ENCODE measurements around the gene FGFRL1. TPM values are rescaled to one million over a fixed set of nuclear protein-coding genes. Genes with fewer than 3 reads are reported as not detected.

The FGFRL1 gene
- polyA plus RNA-seq, 1 donor, result 12.6 TPM

GRCh38 chr4:1027219-1027914 lies 15.9 kb downstream of the FGFRL1 start:
- Histone ChIP-seq H3K36me3 (ENCODE audit: control insufficient read depth, insufficient read depth, low read length) (peaks cover 5% of the 10 kb centered on the region), H3K9me3 (ENCODE audit: control insufficient read depth, low read depth, low read length) (peaks cover 3% of the 10 kb centered on the region), H3K4me3 (ENCODE audit: low read length) (no peak overlapping the region), H3K27me3 (ENCODE audit: control insufficient read depth, insufficient read depth, low read length) (peaks cover 26% of the 10 kb centered on the region), H3K27ac (ENCODE audit: low read length) (no peak overlapping the region), H3K4me1 (ENCODE audit: control insufficient read depth, insufficient read depth, low read length) (peaks cover 7% of the 10 kb centered on the region)
- WGBS (ENCODE audit: insufficient coverage, low lambda C conversion rate), result no CpG with 5 or more reads among the region's 26 CpGs
- no peak for DNase-seq

DNA sequence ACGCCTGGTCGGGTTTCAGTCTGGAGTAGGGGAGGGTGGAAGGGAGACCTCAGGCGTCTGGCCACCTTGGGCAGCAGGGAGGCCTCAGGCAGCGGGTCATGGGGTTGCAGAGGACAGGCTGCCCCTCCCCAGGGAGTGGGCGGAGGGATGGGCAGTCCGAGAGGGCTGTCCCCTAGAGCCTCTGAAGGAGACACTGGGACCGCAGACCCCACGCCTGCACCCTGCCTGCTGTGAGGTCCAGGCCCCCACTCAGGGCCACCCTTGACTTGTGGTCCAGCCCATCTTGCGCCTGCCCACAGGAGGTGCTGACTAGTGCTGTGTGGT lies 16.5 kb downstream of the FGFRL1 start:
- Histone ChIP-seq H3K4me1 (ENCODE audit: control insufficient read depth, insufficient read depth, low read length) (peaks cover 4% of the 10 kb centered on the region), H3K27ac (ENCODE audit: low read length) (no peak overlapping the region), H3K27me3 (ENCODE audit: control insufficient read depth, insufficient read depth, low read length) (peaks cover 31% of the 10 kb centered on the region), H3K9me3 (ENCODE audit: control insufficient read depth, low read depth, low read length) (peaks cover 3% of the 10 kb centered on the region), H3K4me3 (ENCODE audit: low read length) (no peak overlapping the region), H3K36me3 (ENCODE audit: control insufficient read depth, insufficient read depth, low read length) (peaks cover 5% of the 10 kb centered on the region)
- WGBS (ENCODE audit: insufficient coverage, low lambda C conversion rate), result no CpG with 5 or more reads among the region's 9 CpGs
- no peak for DNase-seq

DNA sequence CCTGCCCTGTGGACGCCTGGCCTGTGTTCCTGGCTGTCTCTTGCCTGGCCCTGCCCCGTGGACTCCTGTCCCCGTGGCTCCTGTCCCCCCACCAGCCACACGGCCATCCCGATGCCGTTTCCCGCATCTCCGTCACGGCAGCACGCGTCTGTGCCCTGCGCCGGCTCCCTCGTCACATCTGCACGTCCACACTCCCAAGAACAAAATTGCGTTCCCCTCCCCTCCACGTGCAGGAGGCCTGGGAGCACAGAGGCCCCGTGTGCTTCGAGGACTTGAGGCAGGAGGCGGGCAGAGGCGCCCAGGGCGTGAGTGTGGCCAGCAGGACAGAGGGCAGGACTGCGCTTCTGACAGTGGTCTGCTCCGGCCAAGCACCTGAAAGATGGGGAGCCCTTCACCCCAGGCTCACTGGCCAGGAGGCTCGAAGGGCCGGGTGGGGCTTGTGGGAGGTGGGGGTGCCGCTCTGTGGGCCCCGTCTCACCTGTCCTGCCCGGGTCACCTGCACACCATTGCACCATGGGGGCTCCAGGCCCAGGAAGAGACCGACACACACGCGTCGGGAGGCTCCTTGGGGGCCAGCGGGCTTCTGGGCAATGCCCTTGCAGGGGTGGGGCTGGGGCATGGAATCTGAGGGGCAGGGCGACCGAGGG lies 17.3 kb downstream of the FGFRL1 start:
- no peak for DNase-seq
- no CpG with 5 or more reads among the region's 36 CpGs for WGBS (ENCODE audit: insufficient coverage, low lambda C conversion rate)
- Histone ChIP-seq H3K27me3 (ENCODE audit: control insufficient read depth, insufficient read depth, low read length) (peaks cover 38% of the 10 kb centered on the region), H3K36me3 (ENCODE audit: control insufficient read depth, insufficient read depth, low read length) (peaks cover 5% of the 10 kb centered on the region), H3K9me3 (ENCODE audit: control insufficient read depth, low read depth, low read length) (peaks cover 3% of the 10 kb centered on the region), H3K27ac (ENCODE audit: low read length) (no peak overlapping the region), H3K4me3 (ENCODE audit: low read length) (no peak overlapping the region), H3K4me1 (ENCODE audit: control insufficient read depth, insufficient read depth, low read length) (peaks cover 4% of the 10 kb centered on the region)

GRCh38 chr4:1029529-1029928 lies 18.1 kb downstream of the FGFRL1 start:
- DNase-seq, result no peak
- Histone ChIP-seq H3K9me3 (ENCODE audit: control insufficient read depth, low read depth, low read length) (no peaks in the 10 kb centered on the region), H3K4me1 (ENCODE audit: control insufficient read depth, insufficient read depth, low read length) (peaks cover 4% of the 10 kb centered on the region), H3K4me3 (ENCODE audit: low read length) (no peak overlapping the region), H3K36me3 (ENCODE audit: control insufficient read depth, insufficient read depth, low read length) (peaks cover 5% of the 10 kb centered on the region), H3K27me3 (ENCODE audit: control insufficient read depth, insufficient read depth, low read length) (peaks cover 39% of the 10 kb centered on the region), H3K27ac (ENCODE audit: low read length) (no peak overlapping the region)
- WGBS (ENCODE audit: insufficient coverage, low lambda C conversion rate), result no CpG with 5 or more reads among the region's 17 CpGs

DNA sequence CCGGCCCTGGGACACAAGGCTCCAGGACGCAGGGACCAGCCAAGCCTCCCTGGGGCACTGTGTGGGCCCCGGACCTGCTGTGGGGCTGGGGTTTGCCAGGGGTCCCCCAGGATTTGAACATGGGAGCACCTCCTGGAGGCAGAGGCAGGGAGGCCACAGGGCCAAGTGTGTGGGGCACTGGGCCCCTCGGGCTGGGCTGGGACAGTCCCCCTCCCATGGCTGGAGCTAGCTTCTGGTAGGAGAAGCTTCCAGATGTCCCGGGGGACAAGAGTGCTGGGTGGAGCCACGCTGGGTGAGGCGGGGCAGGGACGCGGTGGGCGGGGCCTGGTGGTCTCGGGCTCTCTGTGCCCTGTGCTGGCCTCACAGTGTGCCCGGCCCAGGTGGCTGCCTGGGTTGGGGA lies 18.6 kb downstream of the FGFRL1 start:
- Histone ChIP-seq H3K4me1 (ENCODE audit: control insufficient read depth, insufficient read depth, low read length) (peaks cover 4% of the 10 kb centered on the region), H3K27me3 (ENCODE audit: control insufficient read depth, insufficient read depth, low read length) (peaks cover 39% of the 10 kb centered on the region), H3K4me3 (ENCODE audit: low read length) (no peak overlapping the region), H3K36me3 (ENCODE audit: control insufficient read depth, insufficient read depth, low read length) (peaks cover 5% of the 10 kb centered on the region), H3K27ac (ENCODE audit: low read length) (no peak overlapping the region), H3K9me3 (ENCODE audit: control insufficient read depth, low read depth, low read length) (no peaks in the 10 kb centered on the region)
- no peak for DNase-seq
- no CpG with 5 or more reads among the region's 12 CpGs for WGBS (ENCODE audit: insufficient coverage, low lambda C conversion rate)

DNA sequence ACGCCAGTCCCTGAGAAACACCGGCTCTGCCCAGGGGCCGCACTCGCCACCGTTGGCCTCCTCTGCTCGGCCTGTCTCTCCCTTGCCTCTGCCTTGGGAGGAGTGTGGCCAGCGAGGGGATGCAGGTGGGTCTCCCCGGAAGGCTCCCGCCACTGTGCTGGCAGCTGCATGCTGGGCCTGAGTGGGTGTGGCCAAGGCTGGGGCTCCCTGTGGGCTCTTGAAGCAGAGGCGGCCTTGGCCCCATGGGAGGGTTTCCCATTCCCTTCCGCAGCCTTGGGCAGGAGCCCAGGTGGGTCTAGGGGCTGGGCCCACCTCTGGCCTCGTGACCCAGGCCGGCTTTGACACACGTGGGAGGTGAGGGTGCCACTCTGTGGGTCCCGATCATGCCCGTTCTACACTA lies 19.1 kb downstream of the FGFRL1 start:
- Histone ChIP-seq H3K4me1 (ENCODE audit: control insufficient read depth, insufficient read depth, low read length) (peaks cover 4% of the 10 kb centered on the region), H3K4me3 (ENCODE audit: low read length) (no peak overlapping the region), H3K36me3 (ENCODE audit: control insufficient read depth, insufficient read depth, low read length) (peaks cover 3% of the 10 kb centered on the region), H3K9me3 (ENCODE audit: control insufficient read depth, low read depth, low read length) (no peaks in the 10 kb centered on the region), H3K27me3 (ENCODE audit: control insufficient read depth, insufficient read depth, low read length) (peaks cover 39% of the 10 kb centered on the region), H3K27ac (ENCODE audit: low read length) (no peak overlapping the region)
- no CpG with 5 or more reads among the region's 16 CpGs for WGBS (ENCODE audit: insufficient coverage, low lambda C conversion rate)
- DNase-seq, result no peak

DNA sequence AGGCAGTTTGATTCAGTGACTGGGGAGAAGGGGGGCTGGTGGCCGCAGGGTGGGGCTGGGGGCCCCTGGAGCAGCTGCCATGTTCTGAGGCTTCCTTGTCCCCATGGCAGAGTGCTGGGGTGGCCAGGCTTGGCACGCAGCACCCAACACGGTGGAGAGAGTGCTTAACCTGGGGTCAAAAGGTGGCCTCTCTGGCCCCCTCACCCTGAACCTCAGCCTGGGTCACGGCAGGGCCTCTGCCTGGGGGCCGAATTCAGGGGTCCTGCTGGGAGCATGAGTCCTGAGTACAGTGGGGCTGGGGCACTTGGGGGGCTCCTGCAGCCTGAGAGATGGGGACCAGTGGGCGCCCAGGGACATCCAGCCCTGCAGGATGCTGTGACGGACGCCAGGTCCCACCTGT lies 19.9 kb downstream of the FGFRL1 start:
- no peaks in the 10 kb centered on the region for H3K9me3 ChIP-seq (ENCODE audit: control insufficient read depth, low read depth, low read length)
- peaks cover 39% of the 10 kb centered on the region for H3K27me3 ChIP-seq (ENCODE audit: control insufficient read depth, insufficient read depth, low read length)
- WGBS (ENCODE audit: insufficient coverage, low lambda C conversion rate), result no CpG with 5 or more reads among the region's 8 CpGs
- no peaks in the 10 kb centered on the region for H3K36me3 ChIP-seq (ENCODE audit: control insufficient read depth, insufficient read depth, low read length)
- H3K27ac ChIP-seq (ENCODE audit: low read length), result no peak overlapping the region
- no peaks in the 10 kb centered on the region for H3K4me1 ChIP-seq (ENCODE audit: control insufficient read depth, insufficient read depth, low read length)
- no peak for DNase-seq
- H3K4me3 ChIP-seq (ENCODE audit: low read length), result no peak overlapping the region

- WGBS (ENCODE audit: insufficient coverage, low lambda C conversion rate), result no CpG with 5 or more reads among the region's 37 CpGs
- DNase-seq, result no peak
- no peaks in the 10 kb centered on the region for H3K36me3 ChIP-seq (ENCODE audit: control insufficient read depth, insufficient read depth, low read length)
- H3K4me3 ChIP-seq (ENCODE audit: low read length), result no peak overlapping the region
- H3K4me1 ChIP-seq (ENCODE audit: control insufficient read depth, insufficient read depth, low read length), result no peaks in the 10 kb centered on the region
- no peak overlapping the region for H3K27ac ChIP-seq (ENCODE audit: low read length)
- H3K27me3 ChIP-seq (ENCODE audit: control insufficient read depth, insufficient read depth, low read length), result peaks cover 39% of the 10 kb centered on the region
- no peaks in the 10 kb centered on the region for H3K9me3 ChIP-seq (ENCODE audit: control insufficient read depth, low read depth, low read length)
Measured at GRCh38 chr4:1031956-1032795, 20.8 kb downstream of the FGFRL1 start.

DNA sequence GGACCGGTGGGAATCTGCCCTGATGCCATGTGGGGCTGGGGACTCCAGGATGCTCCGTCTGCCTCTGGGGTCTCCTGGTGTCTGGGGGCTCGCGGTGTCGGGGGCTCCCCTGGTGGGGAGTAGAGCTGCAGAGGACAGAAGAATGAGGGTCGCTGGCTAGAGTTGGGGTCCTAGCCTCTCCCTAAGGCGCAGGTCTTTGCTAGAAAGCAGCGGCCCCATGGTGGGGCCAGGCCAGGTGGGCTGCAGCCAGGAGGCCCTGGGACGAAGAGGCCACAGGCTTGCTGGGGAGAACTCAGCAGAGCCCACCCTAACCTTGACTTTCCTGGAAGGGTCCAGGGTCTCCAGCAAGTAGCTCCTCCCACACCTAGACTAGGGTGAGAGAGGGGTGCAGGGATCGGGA lies 21.4 kb downstream of the FGFRL1 start:
- H3K9me3 ChIP-seq (ENCODE audit: control insufficient read depth, low read depth, low read length), result no peaks in the 10 kb centered on the region
- no peak overlapping the region for H3K4me3 ChIP-seq (ENCODE audit: low read length)
- WGBS (ENCODE audit: insufficient coverage, low lambda C conversion rate), result no CpG with 5 or more reads among the region's 10 CpGs
- H3K27ac ChIP-seq (ENCODE audit: low read length), result no peak overlapping the region
- no peaks in the 10 kb centered on the region for H3K36me3 ChIP-seq (ENCODE audit: control insufficient read depth, insufficient read depth, low read length)
- peaks cover 36% of the 10 kb centered on the region for H3K27me3 ChIP-seq (ENCODE audit: control insufficient read depth, insufficient read depth, low read length)
- DNase-seq, result no peak
- no peaks in the 10 kb centered on the region for H3K4me1 ChIP-seq (ENCODE audit: control insufficient read depth, insufficient read depth, low read length)

GRCh38 chr4:1033840-1034551 lies 22.6 kb downstream of the FGFRL1 start:
- WGBS (ENCODE audit: insufficient coverage, low lambda C conversion rate), result 53% methylated on average over 3 of the region's 35 CpGs
- peaks cover 26% of the 10 kb centered on the region for H3K27me3 ChIP-seq (ENCODE audit: control insufficient read depth, insufficient read depth, low read length)
- H3K36me3 ChIP-seq (ENCODE audit: control insufficient read depth, insufficient read depth, low read length), result no peaks in the 10 kb centered on the region
- no peak overlapping the region for H3K4me3 ChIP-seq (ENCODE audit: low read length)
- no peaks in the 10 kb centered on the region for H3K4me1 ChIP-seq (ENCODE audit: control insufficient read depth, insufficient read depth, low read length)
- no peak for DNase-seq
- no peaks in the 10 kb centered on the region for H3K9me3 ChIP-seq (ENCODE audit: control insufficient read depth, low read depth, low read length)
- H3K27ac ChIP-seq (ENCODE audit: low read length), result no peak overlapping the region
